ENCODE results near the gene MRFAP1.
"Not testable (repeated sequence)": the region's sequence is repeated elsewhere in the genome, so short reads cannot be mapped to it uniquely, and the experiment has no call there.

The MRFAP1 gene

DNA sequence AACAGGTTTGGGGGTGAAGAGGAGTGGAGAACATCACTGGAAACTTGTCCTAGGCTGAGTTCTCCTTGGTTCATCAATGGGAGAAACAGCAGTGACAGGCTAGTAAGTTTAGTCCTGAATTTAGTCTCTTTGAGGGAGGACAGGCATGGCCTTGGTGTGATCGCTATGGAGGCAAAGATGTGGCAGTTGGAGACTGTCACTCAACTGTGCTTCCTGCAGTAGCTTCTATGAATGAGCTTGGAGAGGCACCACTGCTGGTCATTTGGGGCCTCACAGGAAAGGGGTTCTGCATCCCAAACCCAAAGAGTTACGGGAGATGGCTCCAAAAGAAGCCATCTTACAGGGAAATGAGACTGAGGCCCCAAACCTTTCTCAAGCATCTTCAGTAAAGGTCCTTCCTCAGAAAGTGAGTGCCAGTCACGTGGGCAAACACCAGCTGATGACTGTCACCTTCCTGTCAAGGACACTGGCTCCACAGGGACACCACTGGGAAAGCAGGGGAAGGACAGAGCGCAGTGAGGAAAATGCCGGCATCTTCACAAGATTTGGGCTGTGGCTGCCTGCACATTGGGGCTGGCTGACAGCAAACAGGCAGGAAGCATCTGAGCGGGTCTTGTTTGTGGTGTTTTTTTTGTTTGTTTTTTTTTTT is 7.2 kb downstream of the MRFAP1 start:
- H3K4me3 ChIP-seq (ENCODE audit: low read depth, low read length), result no peak overlapping the region
- TF ChIP-seq, protein P1, sequence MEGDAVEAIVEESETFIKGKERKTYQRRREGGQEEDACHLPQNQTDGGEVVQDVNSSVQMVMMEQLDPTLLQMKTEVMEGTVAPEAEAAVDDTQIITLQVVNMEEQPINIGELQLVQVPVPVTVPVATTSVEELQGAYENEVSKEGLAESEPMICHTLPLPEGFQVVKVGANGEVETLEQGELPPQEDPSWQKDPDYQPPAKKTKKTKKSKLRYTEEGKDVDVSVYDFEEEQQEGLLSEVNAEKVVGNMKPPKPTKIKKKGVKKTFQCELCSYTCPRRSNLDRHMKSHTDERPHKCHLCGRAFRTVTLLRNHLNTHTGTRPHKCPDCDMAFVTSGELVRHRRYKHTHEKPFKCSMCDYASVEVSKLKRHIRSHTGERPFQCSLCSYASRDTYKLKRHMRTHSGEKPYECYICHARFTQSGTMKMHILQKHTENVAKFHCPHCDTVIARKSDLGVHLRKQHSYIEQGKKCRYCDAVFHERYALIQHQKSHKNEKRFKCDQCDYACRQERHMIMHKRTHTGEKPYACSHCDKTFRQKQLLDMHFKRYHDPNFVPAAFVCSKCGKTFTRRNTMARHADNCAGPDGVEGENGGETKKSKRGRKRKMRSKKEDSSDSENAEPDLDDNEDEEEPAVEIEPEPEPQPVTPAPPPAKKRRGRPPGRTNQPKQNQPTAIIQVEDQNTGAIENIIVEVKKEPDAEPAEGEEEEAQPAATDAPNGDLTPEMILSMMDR (IDR thresholded peaks at IDR 0.05; ENCODE audit: low read depth, low read length), result no peak

- TF ChIP-seq, protein P1 (IDR thresholded peaks at IDR 0.05; ENCODE audit: low read depth, low read length), result no peak
- no peak overlapping the region for H3K4me3 ChIP-seq (ENCODE audit: low read depth, low read length)
These were observed 8.7 kb downstream of the MRFAP1 start for GRCh38 chr4:6649216-6649615.

- H3K4me3 ChIP-seq (ENCODE audit: low read depth, low read length), result not testable (repeated sequence)
These were observed 13.7 kb downstream of the MRFAP1 start for GRCh38 chr4:6654211-6654610.

- not testable (repeated sequence) for H3K4me3 ChIP-seq (ENCODE audit: low read depth, low read length)
These were observed 14.8 kb downstream of the MRFAP1 start for GRCh38 chr4:6655291-6655690.

GRCh38 chr4:6655924-6656323 is 15.4 kb downstream of the MRFAP1 start:
- H3K4me3 ChIP-seq (ENCODE audit: low read depth, low read length), result no peak overlapping the region
- TF ChIP-seq, protein P1 (IDR thresholded peaks at IDR 0.05; ENCODE audit: low read depth, low read length), result no peak

DNA sequence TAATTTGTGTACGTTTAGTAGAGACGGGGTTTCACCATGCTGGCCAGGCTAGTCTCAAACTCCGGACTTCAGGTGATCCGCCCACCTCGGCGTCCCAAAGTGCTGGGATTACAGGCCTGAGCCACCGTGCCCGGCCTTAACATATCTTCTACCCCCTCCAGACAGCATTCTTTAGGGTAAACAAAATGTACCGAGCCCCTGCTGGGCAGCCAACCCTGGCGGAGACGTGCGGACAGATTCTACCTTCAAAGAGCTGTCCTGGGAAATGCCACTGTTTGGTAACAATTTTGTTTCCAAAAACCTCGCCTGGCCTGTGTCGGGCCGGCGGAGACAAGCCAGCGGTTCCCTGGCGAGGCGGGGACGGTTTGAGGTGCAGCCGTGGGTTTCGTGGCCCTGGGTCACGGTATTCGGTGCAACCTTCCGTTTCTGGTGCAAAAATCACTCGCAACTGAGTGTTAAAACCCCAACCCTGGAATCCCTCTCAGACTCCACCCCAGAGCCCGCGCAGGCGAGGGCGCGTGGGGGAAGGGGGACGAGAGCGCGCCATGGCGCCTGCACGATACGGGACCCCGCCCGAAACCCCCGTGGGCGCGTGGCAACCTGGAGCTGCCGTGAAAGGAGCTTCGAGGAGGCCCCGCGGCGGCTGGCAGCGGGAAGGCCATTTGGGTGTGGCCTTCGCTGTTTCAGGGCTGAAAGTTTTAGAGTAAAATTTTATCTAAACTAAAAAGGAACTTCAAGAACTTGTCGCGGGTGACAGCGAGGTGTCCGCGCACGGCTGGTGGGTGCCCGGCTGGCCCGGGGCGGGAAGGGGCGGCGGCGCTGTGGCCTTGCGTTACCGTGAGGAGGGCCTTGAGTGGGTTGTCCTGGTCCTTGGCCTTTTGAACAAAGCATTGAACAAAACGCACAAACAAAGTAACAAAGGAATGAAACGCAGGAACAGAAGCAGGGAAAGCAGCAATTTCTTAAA is 17.0 kb downstream of the MRFAP1 start:
- TF ChIP-seq, protein P1 (IDR thresholded peaks at IDR 0.05; ENCODE audit: low read depth, low read length), result no peak
- no peak overlapping the region for H3K4me3 ChIP-seq (ENCODE audit: low read depth, low read length)

DNA sequence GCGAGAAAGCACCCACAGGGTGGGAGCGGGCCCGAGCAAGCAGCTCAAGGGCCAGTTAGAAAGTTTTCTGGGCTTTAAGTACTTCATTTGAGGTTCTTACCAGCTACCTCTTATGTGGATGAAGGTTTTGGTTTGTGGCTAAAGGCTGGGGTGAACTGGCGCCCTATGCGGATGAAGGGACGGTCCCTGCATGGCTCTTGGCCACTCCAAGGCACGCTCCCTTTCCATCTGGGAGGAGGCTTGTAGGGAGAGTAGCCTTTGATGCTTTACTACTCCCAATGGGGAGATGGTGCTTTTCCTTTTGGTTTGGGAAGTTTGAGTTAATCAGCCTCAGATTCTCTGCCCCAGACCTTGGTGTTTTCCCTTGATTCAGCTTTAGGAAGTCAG is 17.7 kb downstream of the MRFAP1 start:
- TF ChIP-seq, protein P1 (IDR thresholded peaks at IDR 0.05; ENCODE audit: low read depth, low read length), result no peak
- H3K4me3 ChIP-seq (ENCODE audit: low read depth, low read length), result no peak overlapping the region

DNA sequence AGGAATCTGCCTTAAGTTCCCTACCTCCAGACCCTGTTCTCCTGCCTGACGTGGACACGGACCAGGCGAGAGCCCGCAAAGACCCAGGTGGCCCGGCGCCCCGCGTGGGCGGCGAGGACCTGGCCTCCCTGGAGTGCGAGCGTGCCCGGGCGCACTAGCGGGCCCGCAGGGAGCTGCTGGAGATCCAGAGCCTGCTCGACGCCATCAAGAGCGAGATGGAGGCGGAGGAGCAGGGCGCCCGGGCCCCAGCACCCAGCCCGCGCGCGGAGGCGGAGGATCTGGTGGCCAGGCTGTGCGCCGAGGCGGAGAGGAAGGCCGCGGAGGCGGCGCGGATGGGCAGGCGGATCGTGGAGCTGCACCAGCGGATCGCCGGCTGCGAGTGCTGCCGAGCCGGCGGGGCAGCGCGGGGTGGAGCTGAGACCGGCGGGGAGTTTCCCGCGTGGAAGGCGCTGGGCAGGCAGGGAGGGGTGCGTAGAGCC is 18.2 kb downstream of the MRFAP1 start:
- H3K4me3 ChIP-seq (ENCODE audit: low read depth, low read length), result peak overlapping the region; percentile 42

More for the DNA sequence above, 18.2 kb downstream of the MRFAP1 start:
- TF ChIP-seq, protein P1 (IDR thresholded peaks at IDR 0.05; ENCODE audit: low read depth, low read length), result no peak
